Mesenteric fat pad (tissue), 1 donor: ENCODE data around the gene BMPR2. TPM values are rescaled to one million over a fixed set of nuclear protein-coding genes. Genes with fewer than 3 reads are reported as not detected.
"Not testable (repeated sequence)": the region's sequence is repeated elsewhere in the genome, so short reads cannot be mapped to it uniquely, and the experiment has no call there.

Experiments used
- DNase-seq: peaks from one replicate; pipeline ENCODE4 v3.0.0-alpha.2; 2020; ENCODE audit warnings: low spot score
- total RNA-seq: library from RNA; stranded (reverse); fragmentation: NEBNext Ultra II Directional; extraction: Animal tissue kit (Norgen Biotek cat#: 25700); gene quantifications from one replicate; pipeline ENCODE4 v1.2.1, GENCODE V29; 2021
- donor health status: DM: yes; HTN: yes; CAD: no.

The BMPR2 gene
- total RNA-seq, 1 donor from 2014 or later, result 74.9 TPM

DNA sequence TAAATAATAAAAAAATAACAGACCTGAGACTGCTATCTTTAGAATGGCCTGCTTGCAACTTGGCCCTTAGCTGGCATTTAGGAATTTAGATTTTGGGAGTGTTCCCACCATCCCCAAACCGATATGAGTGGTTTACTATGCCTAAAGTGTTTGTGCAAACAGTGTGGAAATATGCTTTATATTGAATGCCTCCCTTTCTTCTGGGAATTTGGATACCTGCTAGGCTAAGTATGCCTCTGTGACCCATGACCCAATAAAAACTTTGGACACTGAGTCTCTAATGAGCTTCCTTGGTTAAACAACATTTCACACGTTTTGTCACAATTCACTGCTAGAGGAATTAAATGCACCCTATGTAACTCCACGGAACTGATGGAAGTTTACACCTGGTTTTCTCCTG is 73.2 kb downstream of the BMPR2 start:
- DNase-seq, result no peak

DNA sequence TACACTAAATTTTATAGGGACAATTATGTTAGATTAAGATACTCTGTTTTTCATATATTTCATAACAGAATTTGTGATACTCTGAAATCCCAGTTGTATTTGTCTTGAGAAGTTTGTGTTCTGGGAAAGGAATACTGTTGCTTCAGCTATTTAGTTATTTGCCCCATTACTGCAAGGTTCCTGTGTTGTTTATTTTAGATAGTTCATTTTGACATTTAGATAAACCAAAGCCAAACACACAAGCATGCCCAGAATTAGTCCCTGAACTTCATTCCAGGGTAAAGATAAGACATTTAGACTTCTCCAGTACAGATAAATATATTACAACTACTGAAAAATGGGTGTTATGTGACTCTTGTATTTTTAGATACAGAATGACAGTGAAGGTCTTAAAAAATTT is 74.7 kb downstream of the BMPR2 start:
- no peak for DNase-seq

GRCh38 chr2:202452744-202453143 is 76.6 kb downstream of the BMPR2 start:
- DNase-seq, result no peak

- no peak for DNase-seq
These were observed 78.4 kb downstream of the BMPR2 start for GRCh38 chr2:202454536-202454935.

- DNase-seq, result no peak
These were observed 79.0 kb downstream of the BMPR2 start for GRCh38 chr2:202455114-202455513.

DNA sequence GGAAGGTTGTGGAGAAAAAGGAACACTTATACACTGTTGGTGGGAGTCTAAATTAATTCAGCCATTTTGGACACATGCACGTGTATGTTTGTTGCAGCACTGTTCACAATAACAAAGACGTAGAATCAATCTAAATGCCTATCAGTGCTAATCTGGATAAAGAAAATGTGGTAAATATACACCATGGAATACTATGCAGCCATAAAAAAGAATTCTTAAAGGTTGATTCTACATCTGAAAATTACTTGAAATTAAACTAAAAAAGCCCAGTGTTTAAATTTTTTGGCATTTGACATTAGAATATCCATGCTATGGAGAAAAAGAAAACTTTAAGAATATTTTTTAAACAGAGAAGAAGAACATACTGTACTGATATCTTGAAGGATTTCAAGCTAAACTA is 84.0 kb downstream of the BMPR2 start:
- DNase-seq, result no peak

- no peak for DNase-seq
These were observed 103.0 kb downstream of the BMPR2 start for GRCh38 chr2:202479090-202479489.

DNA sequence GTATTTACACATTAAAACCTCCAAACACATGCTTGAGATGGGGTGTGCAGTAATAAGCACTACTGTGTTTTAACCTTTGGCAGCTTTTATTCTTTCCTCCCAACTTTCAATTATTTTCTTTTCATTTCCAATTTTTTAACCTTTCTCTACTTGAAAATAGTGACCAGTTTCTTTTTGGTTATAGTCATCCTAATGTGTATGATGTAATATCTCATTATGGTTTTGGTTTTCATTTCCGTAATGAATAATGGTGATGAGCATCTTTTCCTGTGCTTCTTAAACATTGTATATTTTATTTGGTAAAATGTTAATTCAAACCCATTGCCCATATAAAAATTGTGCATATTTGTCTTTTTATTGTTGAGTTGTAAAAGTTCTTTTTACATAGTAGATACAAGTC is 103.5 kb downstream of the BMPR2 start:
- DNase-seq, result no peak

GRCh38 chr2:202486351-202486750 is 110.2 kb downstream of the BMPR2 start:
- no peak for DNase-seq

DNA sequence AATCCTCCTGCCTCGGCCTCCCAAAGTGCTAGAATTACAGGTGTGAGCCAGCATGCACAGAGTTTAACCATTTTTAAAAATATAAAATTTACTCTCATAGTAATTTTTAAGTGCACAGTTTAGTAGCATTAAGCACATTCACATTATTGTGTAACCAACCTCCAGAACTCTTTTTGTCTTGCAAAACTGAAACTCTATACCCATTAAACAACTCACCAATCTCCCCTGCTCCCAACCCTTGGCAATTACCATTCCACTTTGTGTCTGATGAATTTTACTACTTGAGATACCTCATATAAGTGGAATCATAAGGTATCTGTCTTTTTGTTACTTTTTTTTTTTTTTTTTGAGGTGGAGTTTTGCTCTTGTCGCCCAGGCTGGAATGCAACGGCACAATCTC is 112.5 kb downstream of the BMPR2 start:
- no peak for DNase-seq

DNA sequence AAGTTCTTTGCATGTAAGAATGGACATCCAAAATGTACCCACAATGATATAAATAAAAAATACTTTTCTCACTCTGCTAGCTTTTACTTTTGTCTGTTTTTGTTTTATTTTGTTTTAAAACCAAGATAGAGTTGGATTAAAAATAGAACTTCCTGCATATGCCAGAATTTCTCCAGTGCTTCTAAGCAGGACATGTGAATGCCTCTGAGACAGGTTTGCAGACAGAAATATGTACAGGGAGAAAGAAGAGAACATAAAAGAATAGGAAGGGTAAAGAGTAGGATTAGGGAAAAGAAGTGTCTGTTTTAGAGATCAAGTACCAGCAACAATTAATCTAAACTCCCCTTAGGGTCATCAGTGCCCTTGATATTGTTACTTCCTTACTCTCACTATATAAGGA is 114.4 kb downstream of the BMPR2 start:
- DNase-seq, result no peak

- no peak for DNase-seq
These were observed 115.4 kb downstream of the BMPR2 start for GRCh38 chr2:202491514-202491913.

- DNase-seq, result no peak
These were observed 118.4 kb downstream of the BMPR2 start for GRCh38 chr2:202494300-202495229.

GRCh38 chr2:202495230-202495604 is 119.1 kb downstream of the BMPR2 start:
- DNase-seq, result no peak

GRCh38 chr2:202496835-202497472 is 120.8 kb downstream of the BMPR2 start:
- not testable (repeated sequence) for DNase-seq

GRCh38 chr2:202497473-202497866 is 121.3 kb downstream of the BMPR2 start:
- DNase-seq, result not testable (repeated sequence)

- DNase-seq, result not testable (repeated sequence)
These were observed 123.7 kb downstream of the BMPR2 start for GRCh38 chr2:202499841-202500240.

DNA sequence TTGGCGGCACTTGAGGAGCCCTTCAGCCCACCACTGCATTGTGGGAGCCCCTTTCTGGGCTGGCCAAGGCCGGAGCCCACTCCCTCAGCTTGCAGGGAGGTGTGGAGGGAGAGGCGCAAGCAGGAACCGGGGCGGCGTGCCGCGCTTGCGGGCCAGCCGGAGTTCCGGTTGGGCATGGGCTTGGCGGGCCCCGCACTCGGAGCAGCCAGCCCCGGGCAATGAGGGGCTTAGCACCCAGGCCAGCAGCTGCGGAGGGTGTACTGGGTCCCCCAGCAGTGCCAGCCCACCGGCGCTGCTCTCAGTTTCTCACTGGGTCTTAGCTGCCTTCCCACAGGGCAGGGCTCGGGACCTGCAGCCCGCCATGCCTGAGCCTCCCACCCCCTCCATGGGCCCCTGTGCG is 127.1 kb downstream of the BMPR2 start:
- not testable (repeated sequence) for DNase-seq

DNA sequence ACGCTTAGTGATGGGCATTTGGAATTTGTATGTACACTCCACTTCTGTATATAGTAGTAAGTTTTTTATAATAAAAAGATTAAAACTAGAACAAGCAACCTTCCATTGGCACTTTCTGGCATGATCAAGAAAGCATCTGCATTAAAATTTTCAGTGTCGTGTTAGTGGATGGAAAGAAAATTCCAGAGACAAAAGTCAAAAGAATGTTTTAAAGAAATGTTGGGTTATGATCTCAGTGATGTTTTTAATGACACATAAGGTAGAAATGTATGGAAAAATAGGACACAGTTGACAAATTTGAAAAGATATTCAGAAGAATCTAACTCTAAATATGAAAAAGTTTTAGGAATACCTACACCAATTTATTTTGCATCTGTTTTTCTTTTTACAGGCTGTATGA is 132.6 kb downstream of the BMPR2 start:
- DNase-seq, result no peak

DNA sequence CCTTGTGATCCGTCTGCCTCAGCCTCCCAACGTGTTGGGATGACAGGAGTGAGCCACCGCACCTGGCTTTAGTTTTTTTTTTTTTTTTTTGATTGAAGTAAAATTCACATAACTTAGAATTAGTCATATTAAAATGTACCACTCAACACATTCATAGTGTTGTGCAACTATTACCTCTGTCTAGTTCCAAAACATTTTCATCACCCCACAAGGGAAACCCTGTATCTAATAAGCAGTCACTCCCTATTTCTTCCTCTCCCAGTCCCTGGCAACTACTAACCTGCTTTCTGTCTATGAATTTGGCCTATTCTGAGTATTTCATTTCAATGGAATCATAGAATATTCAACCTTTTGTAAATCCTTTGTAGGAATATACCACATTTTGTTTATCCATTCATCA is 134.8 kb downstream of the BMPR2 start:
- DNase-seq, result no peak

- DNase-seq, result no peak
These were observed 136.0 kb downstream of the BMPR2 start for GRCh38 chr2:202512176-202512575.

GRCh38 chr2:202514732-202515131 is 138.6 kb downstream of the BMPR2 start:
- no peak for DNase-seq

DNA sequence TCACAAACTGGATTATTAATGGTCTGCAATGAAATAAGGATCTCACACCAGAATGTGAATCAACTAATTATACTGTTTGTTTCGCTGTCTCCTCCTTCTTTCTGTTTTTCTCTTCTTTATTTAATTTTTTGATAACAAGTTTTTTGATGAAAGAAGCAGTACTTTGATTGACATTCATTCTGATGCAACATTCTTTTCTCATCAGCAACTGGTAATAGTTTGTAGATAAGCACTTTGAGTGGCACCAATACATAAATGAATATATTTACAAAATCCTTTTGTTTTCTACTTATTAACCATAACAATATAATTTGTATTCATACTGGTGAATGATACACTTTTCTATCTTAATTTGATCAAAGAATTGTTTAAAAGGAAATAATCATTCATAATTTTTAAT is 143.3 kb downstream of the BMPR2 start:
- DNase-seq, result no peak
